GM18909 (cell line): ENCODE measurements around the gene EPN3.
A peak's percentile ranks its signal among the peaks of the same experiment; 100 is the strongest.

Source experiments
- ATAC-seq: cut with Tn5 transposase; IDR thresholded peaks from one replicate; pipeline ENCODE4 v1.9.1; 2021; ENCODE audit warnings: mild to moderate bottlenecking; ENCODE audit not compliant: unreplicated experiment, poor library complexity

Gene EPN3

GRCh38 chr17:50533720-50534148 lies 1.2 kb downstream of the EPN3 start:
- no peak for ATAC-seq

- no peak for ATAC-seq
Measured at GRCh38 chr17:50534222-50534978, 1.9 kb downstream of the EPN3 start.

GRCh38 chr17:50534979-50535326 lies 2.4 kb downstream of the EPN3 start:
- ATAC-seq, result no peak

- ATAC-seq, result no peak
Measured at GRCh38 chr17:50535407-50535806, 2.9 kb downstream of the EPN3 start.

- no peak for ATAC-seq
Measured at GRCh38 chr17:50536683-50537646, 4.4 kb downstream of the EPN3 start.

GRCh38 chr17:50537721-50538548 lies 5.4 kb downstream of the EPN3 start:
- no peak for ATAC-seq

GRCh38 chr17:50538549-50539410 lies 6.2 kb downstream of the EPN3 start:
- no peak for ATAC-seq

GRCh38 chr17:50539762-50540559 lies 7.4 kb downstream of the EPN3 start:
- ATAC-seq, result no peak

- no peak for ATAC-seq
Measured at GRCh38 chr17:50540560-50541401, 8.2 kb downstream of the EPN3 start.

- no peak for ATAC-seq
Measured at GRCh38 chr17:50541402-50541715, 8.8 kb downstream of the EPN3 start.

- peak; percentile 71 for ATAC-seq
Measured at GRCh38 chr17:50541716-50542688, 9.5 kb downstream of the EPN3 start.

- ATAC-seq, result no peak
Measured at GRCh38 chr17:50542795-50543774, 10.6 kb downstream of the EPN3 start.

GRCh38 chr17:50544516-50544915 lies 12.0 kb downstream of the EPN3 start:
- no peak for ATAC-seq

- no peak for ATAC-seq
Measured at GRCh38 chr17:50545311-50545710, 12.8 kb downstream of the EPN3 start.

GRCh38 chr17:50546701-50547034 lies 14.1 kb downstream of the EPN3 start:
- no peak for ATAC-seq
